Activated T-cell treated with anti-CD3 and anti-CD28 coated beads, Interleukin-2, amount 50 U/mL, for 72 hours (primary cell): Measurements from ENCODE around the gene DMD. TPM values are rescaled to one million over a fixed set of nuclear protein-coding genes. Genes with fewer than 3 reads are reported as not detected.
"Not testable (repeated sequence)": the region's sequence is repeated elsewhere in the genome, so short reads cannot be mapped to it uniquely, and the experiment has no call there.

Experiments
- ATAC-seq, 2 donors: fragments of 150-1000 bp; cut with Tn5 transposase; replicated peaks in 1 of 2; 2 replicates each; pipeline ENCODE4 v1.10.0; 2021; ENCODE audit warnings: moderate library complexity in 2 of 2, mild to moderate bottlenecking in 1 of 2
- DNase-seq, 2 donors: peaks; one replicate each; pipeline ENCODE4 v3.0.0; 2021 to 2022; ENCODE audit warnings: mixed read lengths in 1 of 2
- H3K27ac Mint-ChIP-seq: one replicate; pipeline ENCODE4 v1.8.0; 2022; ENCODE audit warnings: mild to moderate bottlenecking, moderate library complexity, mixed read lengths
- H3K27me3 Mint-ChIP-seq: one replicate; pipeline ENCODE4 v1.8.0; 2022; ENCODE audit warnings: low read depth, mixed read lengths
- H3K36me3 Mint-ChIP-seq, 2 donors: one replicate each; pipeline ENCODE4 v1.8.0; 2022; ENCODE audit warnings: mixed read lengths in 2 of 2, mild to moderate bottlenecking in 1 of 2; ENCODE audit not compliant: insufficient read depth in 2 of 2
- H3K4me1 Mint-ChIP-seq: one replicate; pipeline ENCODE4 v1.8.0; 2022; ENCODE audit warnings: low read depth, mixed read lengths
- H3K4me3 Mint-ChIP-seq, 2 donors: one replicate each; pipeline ENCODE4 v1.8.0; 2022; ENCODE audit warnings: mild to moderate bottlenecking in 2 of 2, mixed read lengths in 2 of 2, moderate library complexity in 2 of 2
- H3K9me3 Mint-ChIP-seq, 2 donors: one replicate each; pipeline ENCODE4 v1.8.0; 2022; ENCODE audit warnings: mixed read lengths in 2 of 2
- total RNA-seq, 2 donors: library from RNA; stranded (reverse); gene quantifications; one replicate each; pipeline ENCODE4 v1.2.3, GENCODE V29; 2022

Gene DMD
- total RNA-seq, 2 donors from 2014 or later, result 2.9 to 4.6 TPM

GRCh38 chrX:31420302-31420701, 1791.0 kb downstream of the DMD start:
- H3K4me1 Mint-ChIP-seq, result no peaks in the 10 kb centered on the region
- no peaks in the 10 kb centered on the region for H3K9me3 Mint-ChIP-seq
- H3K36me3 Mint-ChIP-seq, result no peaks in the 10 kb centered on the region
- no peak overlapping the region for H3K4me3 Mint-ChIP-seq
- DNase-seq (no peak), ATAC-seq (no peak)
- H3K27me3 Mint-ChIP-seq, result no peaks in the 10 kb centered on the region
- no peak overlapping the region for H3K27ac Mint-ChIP-seq

DNA sequence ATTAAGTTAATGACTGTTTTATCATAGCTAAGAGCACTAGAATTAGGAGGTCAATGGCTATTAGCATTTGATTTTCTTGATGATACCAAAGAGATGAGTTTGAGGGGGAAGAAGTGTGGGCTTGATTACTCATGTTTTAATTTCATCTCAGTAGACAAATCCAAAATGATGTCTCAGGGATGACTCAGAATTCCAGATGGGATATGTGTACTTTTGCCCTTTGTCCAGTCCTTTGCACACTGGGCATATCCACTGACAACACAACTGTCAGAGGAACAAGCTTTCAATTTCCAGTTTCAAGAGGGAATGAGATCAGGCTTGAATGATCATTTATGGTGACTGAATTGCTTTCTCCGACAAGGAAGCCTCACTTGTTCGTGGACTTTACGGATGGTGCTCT, 1814.2 kb downstream of the DMD start:
- DNase-seq (no peak), ATAC-seq (no peak)
- H3K4me3 Mint-ChIP-seq, result no peak overlapping the region
- H3K27me3 Mint-ChIP-seq, result no peaks in the 10 kb centered on the region
- H3K4me1 Mint-ChIP-seq, result no peaks in the 10 kb centered on the region
- H3K27ac Mint-ChIP-seq, result no peak overlapping the region
- H3K36me3 Mint-ChIP-seq, result no peaks in the 10 kb centered on the region
- H3K9me3 Mint-ChIP-seq, result no peaks in the 10 kb centered on the region

DNA sequence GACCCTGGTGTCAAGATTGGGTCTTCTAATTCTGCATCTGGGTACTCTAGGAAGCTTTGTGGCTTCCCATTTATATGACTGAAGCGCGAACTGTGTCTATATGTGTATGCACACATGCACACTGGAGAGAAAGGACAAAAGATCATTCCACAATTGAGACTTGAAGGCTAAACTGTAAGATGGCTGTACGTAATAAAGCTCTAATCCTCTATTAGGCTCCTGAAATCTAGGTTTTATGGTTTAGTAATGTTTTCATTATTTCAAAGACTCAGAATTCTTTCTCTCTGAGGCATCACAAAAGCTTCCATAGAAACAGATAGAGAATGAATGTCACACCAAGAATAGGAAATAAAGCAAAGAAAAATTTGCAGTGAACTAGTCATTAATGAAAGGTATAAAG, 1818.8 kb downstream of the DMD start:
- H3K27me3 Mint-ChIP-seq, result no peaks in the 10 kb centered on the region
- H3K36me3 Mint-ChIP-seq, result no peaks in the 10 kb centered on the region
- no peaks in the 10 kb centered on the region for H3K4me1 Mint-ChIP-seq
- ATAC-seq (no peak), DNase-seq (no peak)
- no peaks in the 10 kb centered on the region for H3K9me3 Mint-ChIP-seq
- H3K4me3 Mint-ChIP-seq, result no peak overlapping the region
- no peak overlapping the region for H3K27ac Mint-ChIP-seq

- no peaks in the 10 kb centered on the region for H3K36me3 Mint-ChIP-seq
- H3K9me3 Mint-ChIP-seq, result no peaks in the 10 kb centered on the region
- H3K27ac Mint-ChIP-seq, result no peak overlapping the region
- H3K4me3 Mint-ChIP-seq, result no peak overlapping the region
- ATAC-seq (no peak), DNase-seq (no peak)
- no peaks in the 10 kb centered on the region for H3K27me3 Mint-ChIP-seq
- H3K4me1 Mint-ChIP-seq, result no peaks in the 10 kb centered on the region
Measured at GRCh38 chrX:31388946-31389345, 1822.4 kb downstream of the DMD start.

DNA sequence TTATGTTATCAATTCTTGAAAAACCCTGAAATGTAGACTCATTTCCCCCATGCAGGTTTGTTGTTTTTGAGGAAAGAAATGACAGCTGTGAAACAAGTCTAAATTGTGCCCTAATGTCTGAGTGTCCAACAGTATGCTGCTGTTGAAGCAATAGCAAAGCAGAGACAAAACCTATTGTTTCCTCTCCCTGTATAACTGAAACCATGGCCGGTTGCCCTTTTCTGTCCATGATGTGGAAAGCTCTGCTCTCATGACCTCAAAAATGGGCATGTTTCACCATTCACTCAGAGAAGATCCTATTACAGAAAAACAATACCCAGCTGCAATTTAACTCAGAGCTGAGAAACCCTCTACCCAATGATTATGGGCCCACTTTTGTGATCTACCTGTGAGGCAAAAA, 1826.9 kb downstream of the DMD start:
- peaks cover 12% of the 10 kb centered on the region for H3K27me3 Mint-ChIP-seq
- no peak overlapping the region for H3K4me3 Mint-ChIP-seq
- no peak overlapping the region for H3K27ac Mint-ChIP-seq
- ATAC-seq (no peak), DNase-seq (no peak)
- no peaks in the 10 kb centered on the region for H3K4me1 Mint-ChIP-seq
- no peaks in the 10 kb centered on the region for H3K36me3 Mint-ChIP-seq
- H3K9me3 Mint-ChIP-seq, result no peaks in the 10 kb centered on the region

DNA sequence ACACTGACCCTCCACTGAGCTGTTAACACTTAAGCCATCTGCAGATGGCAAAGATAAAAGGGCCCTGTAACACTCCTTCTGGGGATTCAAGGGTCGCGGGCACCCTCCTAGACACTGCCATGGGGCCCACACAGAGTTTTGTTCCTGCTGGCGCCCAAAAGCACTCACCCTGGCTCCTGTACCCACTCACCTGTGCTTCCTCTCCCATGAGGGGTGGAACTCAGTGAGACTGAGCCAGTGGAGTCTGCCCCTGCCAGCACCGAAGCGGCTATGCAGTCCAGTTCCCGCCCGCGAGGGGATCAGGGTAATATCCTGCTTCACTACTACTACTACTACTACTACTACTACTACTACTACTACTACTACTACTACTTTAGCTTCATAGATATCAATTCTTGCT, 1827.4 kb downstream of the DMD start:
- Mint-ChIP-seq H3K9me3 (no peaks in the 10 kb centered on the region), H3K4me3 (no peak overlapping the region), H3K27ac (no peak overlapping the region), H3K4me1 (no peaks in the 10 kb centered on the region), H3K27me3 (peaks cover 12% of the 10 kb centered on the region), H3K36me3 (no peaks in the 10 kb centered on the region)
- ATAC-seq (no peak), DNase-seq (no peak)

DNA sequence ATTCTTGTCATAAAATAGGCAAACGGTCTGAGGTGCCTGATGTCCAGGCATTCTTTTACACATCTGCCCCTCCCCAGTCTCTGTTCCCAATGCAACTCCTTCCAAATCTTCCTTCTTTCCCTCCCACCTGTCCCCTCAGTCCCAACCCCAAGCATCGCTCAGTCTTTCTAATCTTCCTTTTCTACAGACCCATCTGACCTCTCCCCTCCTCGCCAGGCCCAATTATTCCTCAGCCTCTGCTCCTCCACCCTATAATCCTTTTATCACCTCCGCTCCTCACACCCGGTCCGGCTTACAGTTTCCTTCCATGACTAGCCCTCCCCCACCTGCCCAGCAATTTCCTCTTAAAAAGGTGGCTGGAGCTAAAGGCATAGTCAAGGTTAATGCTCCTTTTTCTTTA, 1832.4 kb downstream of the DMD start:
- ATAC-seq, H3K4me3 Mint-ChIP-seq, H3K4me1 Mint-ChIP-seq, H3K36me3 Mint-ChIP-seq, H3K9me3 Mint-ChIP-seq, DNase-seq: not testable (repeated sequence)
- Mint-ChIP-seq H3K27ac (peak overlapping the region; percentile 55), H3K27me3 (peaks cover 12% of the 10 kb centered on the region)

GRCh38 chrX:31377821-31378220, 1833.5 kb downstream of the DMD start:
- not testable (repeated sequence) for H3K36me3 Mint-ChIP-seq, DNase-seq, H3K4me3 Mint-ChIP-seq, H3K27ac Mint-ChIP-seq, H3K9me3 Mint-ChIP-seq, H3K4me1 Mint-ChIP-seq, ATAC-seq
- H3K27me3 Mint-ChIP-seq, result peaks cover 12% of the 10 kb centered on the region

DNA sequence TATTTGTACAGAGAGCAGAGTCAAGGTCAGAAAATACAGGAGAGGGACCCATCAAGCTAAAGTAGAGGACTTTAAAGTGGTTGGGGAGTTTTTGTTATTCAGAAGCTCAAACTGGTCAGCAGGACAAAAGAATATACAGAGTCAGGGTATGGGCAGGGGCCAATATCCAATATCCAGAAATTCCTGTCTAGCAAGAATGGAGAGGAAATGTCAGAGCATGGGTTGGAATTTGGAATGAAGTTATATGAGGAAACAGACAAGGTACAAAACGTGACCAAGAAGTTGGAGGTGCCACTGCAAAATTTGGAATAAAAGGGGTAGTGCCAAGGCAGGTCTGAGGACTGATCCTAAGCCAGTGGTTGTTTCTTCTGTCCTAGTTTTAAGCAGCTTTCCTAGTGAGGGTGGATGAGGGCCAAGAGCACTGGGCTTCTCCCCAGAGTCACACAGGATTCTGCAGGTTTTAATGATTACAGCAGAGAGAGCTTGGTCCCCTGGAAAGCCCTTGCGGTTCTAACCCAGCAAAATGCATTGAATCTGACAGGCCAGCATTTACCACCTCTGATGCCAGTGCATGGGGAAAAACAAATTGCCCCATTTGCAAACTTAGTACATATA, 1834.8 kb downstream of the DMD start:
- ATAC-seq (no peak), DNase-seq (no peak)
- Mint-ChIP-seq H3K9me3 (peaks cover 0 to 2% of the 10 kb centered on the region in 2 donors), H3K27me3 (peaks cover 11% of the 10 kb centered on the region), H3K36me3 (no peaks in the 10 kb centered on the region), H3K4me3 (no peak overlapping the region), H3K4me1 (no peaks in the 10 kb centered on the region), H3K27ac (no peak overlapping the region)

DNA sequence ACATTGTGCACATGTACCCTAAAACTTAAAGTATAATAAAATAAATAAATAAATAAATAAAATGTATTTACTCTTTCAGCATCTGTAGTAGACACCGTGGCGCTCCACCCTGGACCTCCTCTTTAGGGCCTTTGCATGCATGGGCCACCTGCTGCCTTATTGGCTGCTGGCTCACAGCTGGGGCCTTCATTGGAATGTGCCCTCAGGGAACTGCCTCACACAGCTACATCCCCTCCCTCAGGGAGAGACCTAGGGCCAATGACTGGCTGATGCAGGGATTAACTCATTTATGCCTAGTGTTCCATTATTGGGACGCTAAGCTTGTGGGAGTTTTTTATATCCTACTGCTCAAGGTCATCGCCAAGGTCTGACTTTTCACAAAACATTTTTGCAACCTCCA, 1836.6 kb downstream of the DMD start:
- Mint-ChIP-seq H3K27me3 (no peaks in the 10 kb centered on the region), H3K4me1 (no peaks in the 10 kb centered on the region), H3K9me3 (peaks cover 0 to 4% of the 10 kb centered on the region in 2 donors), H3K4me3 (no peak overlapping the region), H3K36me3 (no peaks in the 10 kb centered on the region), H3K27ac (no peak overlapping the region)
- DNase-seq (no peak), ATAC-seq (no peak)

DNA sequence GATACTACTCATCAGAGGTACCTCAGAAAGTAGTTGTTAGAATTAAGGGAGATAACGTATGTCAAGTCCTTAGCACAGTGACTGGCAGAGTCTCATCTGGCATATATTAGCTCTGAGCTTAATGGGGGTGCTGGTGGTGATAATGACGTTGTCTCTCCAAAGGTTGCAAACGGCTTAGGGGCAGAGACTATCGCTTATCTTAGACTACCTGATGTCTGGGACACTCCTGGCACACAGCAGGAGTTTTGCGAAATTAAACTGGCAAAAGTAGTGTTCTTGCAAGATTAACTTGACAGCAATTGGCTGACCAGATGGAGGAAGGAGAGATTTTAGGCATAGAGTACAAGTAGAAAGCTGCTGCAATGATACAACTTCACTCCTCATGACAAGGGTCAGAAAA, 1839.4 kb downstream of the DMD start:
- Mint-ChIP-seq H3K27ac (no peak overlapping the region), H3K9me3 (peaks cover 0 to 7% of the 10 kb centered on the region in 2 donors), H3K27me3 (no peaks in the 10 kb centered on the region), H3K4me1 (no peaks in the 10 kb centered on the region), H3K4me3 (no peak overlapping the region), H3K36me3 (no peaks in the 10 kb centered on the region)
- no peak for DNase-seq
- ATAC-seq, result no peak

DNA sequence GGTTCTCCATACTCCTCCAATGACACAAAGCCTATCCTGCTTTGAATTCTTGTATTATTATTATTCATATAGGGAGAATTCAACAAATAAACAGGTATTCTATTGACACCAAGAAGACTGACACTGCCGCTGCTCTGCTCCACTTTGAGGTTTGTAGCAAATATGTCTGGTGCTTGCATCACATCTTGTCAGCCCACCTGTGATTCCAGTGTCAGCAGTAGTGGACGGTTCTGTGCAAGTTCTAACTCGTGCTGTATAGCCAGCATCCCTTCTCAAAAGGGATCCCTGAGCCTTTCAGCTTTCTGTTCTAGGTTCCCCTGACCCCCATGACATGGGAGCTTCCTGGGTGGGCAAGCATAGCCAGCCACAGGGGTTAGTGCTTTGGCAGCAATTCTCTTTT, 1843.5 kb downstream of the DMD start:
- no peak overlapping the region for H3K27ac Mint-ChIP-seq
- peaks cover 0 to 7% of the 10 kb centered on the region in 2 donors for H3K9me3 Mint-ChIP-seq

GRCh38 chrX:31366041-31366440, 1845.3 kb downstream of the DMD start:
- ATAC-seq, result no peak
- H3K36me3 Mint-ChIP-seq, result no peaks in the 10 kb centered on the region
- no peak for DNase-seq

More for the DNA sequence above, 1843.5 kb downstream of the DMD start:
- ATAC-seq (no peak), DNase-seq (no peak)
- Mint-ChIP-seq H3K27me3 (no peaks in the 10 kb centered on the region), H3K4me3 (no peak overlapping the region), H3K36me3 (no peaks in the 10 kb centered on the region), H3K4me1 (no peaks in the 10 kb centered on the region)

More at GRCh38 chrX:31366041-31366440, 1845.3 kb downstream of the DMD start:
- H3K27ac Mint-ChIP-seq, result no peak overlapping the region
- peaks cover 0 to 3% of the 10 kb centered on the region in 2 donors for H3K9me3 Mint-ChIP-seq
- H3K4me1 Mint-ChIP-seq, result no peaks in the 10 kb centered on the region
- H3K4me3 Mint-ChIP-seq, result no peak overlapping the region
- H3K27me3 Mint-ChIP-seq, result no peaks in the 10 kb centered on the region
